ENCODE data around the gene FHDC1.

Gene FHDC1

DNA sequence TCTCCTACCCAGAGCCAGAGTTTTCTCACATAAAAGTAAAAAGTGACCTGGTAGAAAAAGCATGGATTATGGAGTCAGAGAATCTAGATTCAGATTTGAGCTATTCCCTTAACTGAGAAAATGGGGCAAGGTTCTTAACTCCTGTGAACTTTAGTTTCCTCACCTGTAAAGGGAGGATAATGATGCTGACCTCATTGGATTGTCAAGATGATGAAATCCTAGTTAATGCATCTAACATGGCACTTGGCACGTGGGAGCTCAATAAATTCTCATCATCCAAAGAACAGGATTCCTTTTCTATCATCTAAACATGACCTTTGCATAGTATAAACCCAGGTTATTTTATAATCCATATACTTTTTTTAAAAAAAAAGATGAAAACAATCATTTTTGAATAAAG, 18.6 kb downstream of the FHDC1 start:
- in situ Hi-C loops (cut with HindIII; ENCODE audit: low sequenced_read_pairs): no loop called here
- TF ChIP-seq, protein P1, sequence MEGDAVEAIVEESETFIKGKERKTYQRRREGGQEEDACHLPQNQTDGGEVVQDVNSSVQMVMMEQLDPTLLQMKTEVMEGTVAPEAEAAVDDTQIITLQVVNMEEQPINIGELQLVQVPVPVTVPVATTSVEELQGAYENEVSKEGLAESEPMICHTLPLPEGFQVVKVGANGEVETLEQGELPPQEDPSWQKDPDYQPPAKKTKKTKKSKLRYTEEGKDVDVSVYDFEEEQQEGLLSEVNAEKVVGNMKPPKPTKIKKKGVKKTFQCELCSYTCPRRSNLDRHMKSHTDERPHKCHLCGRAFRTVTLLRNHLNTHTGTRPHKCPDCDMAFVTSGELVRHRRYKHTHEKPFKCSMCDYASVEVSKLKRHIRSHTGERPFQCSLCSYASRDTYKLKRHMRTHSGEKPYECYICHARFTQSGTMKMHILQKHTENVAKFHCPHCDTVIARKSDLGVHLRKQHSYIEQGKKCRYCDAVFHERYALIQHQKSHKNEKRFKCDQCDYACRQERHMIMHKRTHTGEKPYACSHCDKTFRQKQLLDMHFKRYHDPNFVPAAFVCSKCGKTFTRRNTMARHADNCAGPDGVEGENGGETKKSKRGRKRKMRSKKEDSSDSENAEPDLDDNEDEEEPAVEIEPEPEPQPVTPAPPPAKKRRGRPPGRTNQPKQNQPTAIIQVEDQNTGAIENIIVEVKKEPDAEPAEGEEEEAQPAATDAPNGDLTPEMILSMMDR (IDR thresholded peaks at IDR 0.05; ENCODE audit: low read depth, low read length, missing control alignments): no peak
- no peak overlapping the region for H3K4me3 ChIP-seq (ENCODE audit: low read depth, low read length)
- DNase-seq (ENCODE audit: low read depth): no peak

DNA sequence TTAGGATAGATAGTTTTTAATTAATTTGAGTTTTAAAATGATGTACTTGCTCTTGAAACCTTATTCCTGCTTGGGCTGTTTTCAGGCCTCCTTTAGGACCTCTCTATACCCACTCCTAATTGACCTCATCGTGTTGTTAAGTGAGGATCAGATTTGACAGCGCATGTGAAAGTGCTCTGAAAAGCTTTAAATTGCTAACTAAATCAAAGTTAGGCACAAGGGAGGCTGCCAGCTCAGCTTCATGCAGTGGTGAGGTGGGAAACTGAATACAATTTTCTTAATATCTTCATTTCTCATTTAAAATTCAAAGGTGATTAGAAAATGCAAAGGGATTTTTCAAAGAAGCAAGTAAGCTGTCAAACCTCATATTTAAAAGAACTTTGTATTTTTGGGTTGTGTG, 20.0 kb downstream of the FHDC1 start:
- in situ Hi-C loops (cut with HindIII; ENCODE audit: low sequenced_read_pairs): no loop called here
- no peak for DNase-seq (ENCODE audit: low read depth)

DNA sequence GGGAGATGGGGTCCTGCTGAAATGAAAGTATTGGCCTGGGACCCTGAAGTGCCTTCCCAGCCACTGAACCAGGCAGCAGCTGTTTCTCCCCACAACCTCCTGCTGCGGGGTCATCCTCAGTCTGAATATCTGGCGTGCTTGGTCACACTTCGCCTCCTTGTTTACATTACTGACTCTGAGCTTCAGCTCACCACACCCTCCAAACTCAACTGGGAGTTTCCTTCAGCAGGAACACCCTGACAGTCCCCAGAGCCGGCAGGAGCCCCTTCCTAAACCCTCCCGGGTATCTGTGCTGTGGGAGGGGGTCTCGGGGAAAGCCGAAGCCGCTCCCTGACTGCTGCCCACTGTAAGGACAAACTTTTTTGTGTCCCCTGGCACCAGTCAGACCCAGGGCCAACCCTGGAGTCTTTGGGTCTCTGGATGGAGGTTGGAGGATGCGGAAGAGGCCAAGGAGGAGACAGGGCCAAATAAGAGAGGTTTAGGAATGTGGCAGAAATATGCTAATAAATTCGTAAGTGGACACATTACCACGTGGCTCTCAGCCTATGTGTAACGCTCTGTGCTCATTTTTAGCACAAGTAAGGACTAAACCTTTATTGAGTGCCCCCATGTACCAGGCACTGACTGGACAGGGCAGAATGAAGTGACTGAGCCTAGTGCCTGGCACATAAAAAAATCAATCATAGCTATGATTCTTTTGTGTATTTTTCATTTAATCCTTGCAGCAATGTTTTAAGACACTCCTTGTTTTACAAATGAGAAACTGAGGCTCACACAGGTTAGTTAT, 20.7 kb downstream of the FHDC1 start:
- no peak overlapping the region for H3K4me3 ChIP-seq (ENCODE audit: low read depth, low read length)
- in situ Hi-C loops (cut with HindIII; ENCODE audit: low sequenced_read_pairs): no loop called here
- TF ChIP-seq, protein P1 (IDR thresholded peaks at IDR 0.05; ENCODE audit: low read depth, low read length, missing control alignments): no peak

More for the DNA sequence above, 20.0 kb downstream of the FHDC1 start:
- TF ChIP-seq, protein P1 (IDR thresholded peaks at IDR 0.05; ENCODE audit: low read depth, low read length, missing control alignments): no peak
- no peak overlapping the region for H3K4me3 ChIP-seq (ENCODE audit: low read depth, low read length)

DNA sequence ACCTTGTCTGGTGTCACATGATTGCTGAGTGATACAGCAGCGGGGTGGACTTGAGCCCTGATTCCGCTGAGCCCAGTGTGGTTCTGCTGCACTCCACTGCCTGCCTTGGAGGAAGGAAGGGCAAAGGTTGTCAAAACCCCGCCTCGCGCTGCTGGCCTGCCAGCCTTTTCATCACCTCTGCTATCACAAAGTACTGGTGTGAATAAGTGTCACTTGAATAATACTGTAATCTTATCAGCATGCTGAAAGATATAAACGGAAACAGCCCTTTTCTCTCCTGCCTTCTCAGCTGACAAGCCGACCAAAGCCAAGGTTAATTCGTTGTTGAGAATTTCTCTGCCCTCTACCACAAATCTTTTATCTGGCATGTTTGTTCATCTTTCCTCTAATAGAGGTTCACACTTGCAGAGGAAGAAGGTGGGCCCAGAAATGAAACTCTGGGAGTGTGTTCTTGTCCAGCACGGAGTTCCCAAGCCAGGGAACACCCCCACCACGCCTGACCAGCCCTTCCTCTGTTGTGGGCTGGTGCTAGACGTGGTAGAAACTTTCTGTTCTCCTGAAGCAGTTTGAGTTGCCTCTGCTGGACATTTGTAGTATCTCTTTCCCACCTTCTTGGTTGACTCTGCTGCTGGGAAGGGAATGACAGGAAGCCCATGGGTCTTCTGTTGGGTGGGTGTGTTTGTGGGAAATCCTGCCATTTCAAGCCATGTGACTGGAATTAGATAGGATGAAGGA, 21.5 kb downstream of the FHDC1 start:
- no peak overlapping the region for H3K4me3 ChIP-seq (ENCODE audit: low read depth, low read length)
- in situ Hi-C loops (cut with HindIII; ENCODE audit: low sequenced_read_pairs): no loop called here
- DNase-seq (ENCODE audit: low read depth): no peak
- TF ChIP-seq, protein P1 (IDR thresholded peaks at IDR 0.05; ENCODE audit: low read depth, low read length, missing control alignments): no peak

More for the DNA sequence above, 20.7 kb downstream of the FHDC1 start:
- DNase-seq (ENCODE audit: low read depth): peak; percentile 23

DNA sequence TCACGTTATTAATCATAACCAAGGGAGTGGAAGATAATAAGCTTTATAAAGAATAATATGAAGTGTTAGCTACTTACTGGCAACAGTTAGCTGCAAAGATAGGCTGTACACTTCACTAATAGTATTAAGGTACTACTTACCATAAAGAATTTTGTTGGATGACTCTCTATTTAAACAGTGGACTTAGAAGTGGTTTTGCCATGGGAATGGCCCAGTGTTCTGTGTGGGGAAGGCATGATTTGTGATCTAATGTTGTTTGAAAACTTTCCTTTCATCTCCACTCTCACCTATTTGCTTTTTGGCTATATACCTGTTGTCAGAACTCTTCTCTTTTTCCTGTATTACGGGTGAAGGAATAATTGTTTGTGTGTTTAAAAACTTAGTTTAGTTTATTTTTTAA, 23.0 kb downstream of the FHDC1 start:
- in situ Hi-C loops (cut with HindIII; ENCODE audit: low sequenced_read_pairs): no loop called here
- TF ChIP-seq, protein P1 (IDR thresholded peaks at IDR 0.05; ENCODE audit: low read depth, low read length, missing control alignments): no peak
- H3K4me3 ChIP-seq (ENCODE audit: low read depth, low read length): no peak overlapping the region
- DNase-seq (ENCODE audit: low read depth): no peak

DNA sequence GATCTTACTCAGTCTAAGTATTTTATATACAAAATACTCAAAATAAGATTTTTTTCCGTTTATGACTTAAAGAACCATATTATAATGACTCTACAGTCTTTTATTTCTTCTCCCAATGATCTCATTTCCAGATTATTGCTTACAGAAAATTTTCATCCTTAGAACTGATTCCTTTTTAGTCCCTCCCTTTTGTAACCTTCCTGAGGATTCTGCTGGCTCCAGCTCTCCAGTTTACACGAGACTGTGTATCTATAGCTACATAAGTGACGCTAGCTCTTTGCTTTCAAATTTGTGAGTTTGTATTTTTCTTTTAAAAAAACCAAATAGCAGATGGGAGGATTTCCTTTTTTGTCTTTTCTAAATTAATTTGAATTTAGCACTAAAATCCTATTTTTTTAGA, 24.0 kb downstream of the FHDC1 start:
- DNase-seq (ENCODE audit: low read depth): no peak
- in situ Hi-C loops (cut with HindIII; ENCODE audit: low sequenced_read_pairs): no loop called here
- H3K4me3 ChIP-seq (ENCODE audit: low read depth, low read length): no peak overlapping the region

More for the DNA sequence above, 24.0 kb downstream of the FHDC1 start:
- TF ChIP-seq, protein P1 (IDR thresholded peaks at IDR 0.05; ENCODE audit: low read depth, low read length, missing control alignments): no peak

Data from astrocyte of the cerebellum (primary cell).